Stimulated activated CD8-positive, alpha-beta memory T cell treated with anti-CD3 and anti-CD28 coated beads, Interleukin-4, amount 100 ng/mL, for 24 hours (primary cell): ENCODE data around the gene GAK.

ENCODE experiments used
- DNase-seq: peaks from one replicate; pipeline ENCODE4 v3.0.0-alpha.2; 2020; ENCODE audit warnings: low read depth

Gene GAK

GRCh38 chr4:964346-965025 lies 32.4 kb upstream of the GAK start:
- no peak for DNase-seq

- DNase-seq: no peak
Observed at GRCh38 chr4:963276-964225, 31.4 kb upstream of the GAK start.

- no peak for DNase-seq
Observed at GRCh38 chr4:962231-963208, 30.4 kb upstream of the GAK start.

- DNase-seq: no peak
Observed at GRCh38 chr4:961351-962230, 29.5 kb upstream of the GAK start.

- DNase-seq: no peak
Observed at GRCh38 chr4:960636-961350, 28.7 kb upstream of the GAK start.

GRCh38 chr4:960140-960635 lies 28.1 kb upstream of the GAK start:
- no peak for DNase-seq

GRCh38 chr4:959338-960139 lies 27.4 kb upstream of the GAK start:
- no peak for DNase-seq

GRCh38 chr4:958696-959337 lies 26.7 kb upstream of the GAK start:
- DNase-seq: no peak

- DNase-seq: no peak
Observed at GRCh38 chr4:958314-958665, 26.2 kb upstream of the GAK start.

- DNase-seq: no peak
Observed at GRCh38 chr4:957581-958313, 25.6 kb upstream of the GAK start.

GRCh38 chr4:957231-957580 lies 25.1 kb upstream of the GAK start:
- DNase-seq: no peak

GRCh38 chr4:956531-957230 lies 24.6 kb upstream of the GAK start:
- DNase-seq: no peak

- DNase-seq: no peak
Observed at GRCh38 chr4:955931-956381, 23.8 kb upstream of the GAK start.

- no peak for DNase-seq
Observed at GRCh38 chr4:955161-955921, 23.2 kb upstream of the GAK start.

GRCh38 chr4:954211-955020 lies 22.3 kb upstream of the GAK start:
- DNase-seq: no peak

GRCh38 chr4:953574-953915 lies 21.4 kb upstream of the GAK start:
- DNase-seq: no peak
